Esophagus (tissue), 2 donors: Measurements from ENCODE around the gene BCOR. TPM values are rescaled to one million over a fixed set of nuclear protein-coding genes. Genes with fewer than 3 reads are reported as not detected.

Source experiments
- H3K27ac ChIP-seq, 2 donors: one replicate each; pipeline ENCODE4 v1.5.1; 2013; ENCODE audit warnings: low read depth in 2 of 2, mild to moderate bottlenecking in 2 of 2, inconsistent platforms in 1 of 2, low read length in 1 of 2, moderate library complexity in 1 of 2
- H3K27me3 ChIP-seq, 2 donors: one replicate each; pipeline ENCODE4 v1.6.1; 2013; ENCODE audit warnings: low read length in 2 of 2, control low read depth in 1 of 2, mild to moderate bottlenecking in 1 of 2; ENCODE audit not compliant: insufficient read depth in 2 of 2, control insufficient read depth in 1 of 2
- H3K36me3 ChIP-seq, 2 donors: one replicate each; pipeline ENCODE4 v1.6.1; 2013; ENCODE audit warnings: low read length in 1 of 2; ENCODE audit not compliant: control insufficient read depth in 2 of 2, insufficient read depth in 2 of 2
- H3K4me1 ChIP-seq, 2 donors: one replicate each; pipeline ENCODE4 v1.6.1; 2013; ENCODE audit warnings: low read length in 1 of 2; ENCODE audit not compliant: control insufficient read depth in 2 of 2, insufficient read depth in 2 of 2
- H3K4me3 ChIP-seq, 2 donors: one replicate each; pipeline ENCODE4 v1.5.1; 2013; ENCODE audit warnings: low read length in 2 of 2, mild to moderate bottlenecking in 2 of 2, low read depth in 1 of 2, moderate library complexity in 1 of 2
- H3K9me3 ChIP-seq, 2 donors: one replicate each; pipeline ENCODE4 v1.6.1; 2013; ENCODE audit warnings: mild to moderate bottlenecking in 2 of 2, low read depth in 1 of 2, low read length in 1 of 2, moderate library complexity in 1 of 2; ENCODE audit not compliant: control insufficient read depth in 2 of 2, insufficient read depth in 1 of 2
- WGBS, 2 donors: extraction: QIAGEN DNeasy Blood & Tissue Kit; methylation state at CpG; one replicate each; pipeline ENCODE4 v1.1.7; 2013; 5-methylcytosine and 5-hydroxymethylcytosine counted together
- polyA plus RNA-seq, 2 donors: library from polyadenylated mRNA; stranded (reverse); fragments of 200-250 nt; gene quantifications; one replicate each; pipeline ENCODE4 v1.2.3, GENCODE V29; 2013
- donor health status: healthy with polysubstance abuse.
- donor health status: Bipolar disorder and iron deficiency.

Gene BCOR
- polyA plus RNA-seq, 2 donors: 9.6 to 10.7 TPM

DNA sequence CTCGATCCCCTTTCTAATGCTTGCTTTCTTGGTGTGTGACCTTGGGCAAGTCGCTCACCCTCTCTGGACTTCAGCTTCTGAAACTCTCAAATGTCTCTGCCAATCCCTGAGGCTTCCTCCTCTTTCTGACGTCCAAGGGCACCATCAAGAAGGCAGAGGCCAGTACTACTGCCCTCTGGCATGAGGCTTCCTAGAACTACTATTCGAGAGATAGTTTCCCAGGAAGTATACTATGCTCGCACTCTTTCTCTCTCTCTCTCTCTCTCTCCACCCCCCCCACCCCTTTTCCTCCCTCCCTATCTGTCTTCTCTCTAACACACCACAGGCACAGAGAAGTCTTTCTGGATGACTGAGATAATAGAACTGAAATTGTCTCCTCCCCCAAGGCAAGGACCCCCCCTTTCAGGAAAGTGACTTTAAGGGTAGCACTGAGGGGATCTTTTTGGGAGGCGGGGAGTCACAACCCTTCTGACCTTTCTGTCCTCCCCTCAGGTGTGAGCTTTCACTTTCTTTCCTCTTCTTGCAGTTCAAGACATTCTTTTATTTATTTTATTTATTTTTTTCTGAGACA is 20.0 kb upstream of the BCOR start:
- Histone ChIP-seq H3K4me1 (peaks cover 0 to 5% of the 10 kb centered on the region in 2 donors), H3K27ac (no peak overlapping the region), H3K36me3 (no peaks in the 10 kb centered on the region), H3K4me3 (no peak overlapping the region), H3K27me3 (no peaks in the 10 kb centered on the region), H3K9me3 (no peaks in the 10 kb centered on the region)
- 78 to 80% methylated on average over 6 of the region's 6 CpGs for WGBS, 2 donors

DNA sequence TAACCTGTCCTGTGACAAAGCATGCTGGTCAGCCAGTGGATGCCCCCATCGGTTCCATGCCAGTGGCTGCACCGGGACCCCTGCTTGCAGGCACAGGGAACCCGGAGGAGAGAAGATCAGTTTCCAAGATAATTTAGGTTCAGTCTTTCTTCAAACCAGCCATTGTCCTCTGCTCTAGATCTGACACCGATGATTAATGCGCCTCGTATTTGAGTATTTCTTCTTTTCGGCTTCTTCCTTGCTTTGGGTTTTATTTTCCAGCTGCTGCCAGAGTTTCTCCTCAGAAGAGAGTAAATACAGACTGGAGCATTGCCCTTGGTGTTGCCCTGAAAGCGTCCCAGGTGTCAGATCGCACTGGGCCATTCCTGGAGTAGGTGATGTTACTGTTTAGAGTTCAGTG is 19.2 kb upstream of the BCOR start:
- H3K27ac ChIP-seq: no peak overlapping the region
- H3K9me3 ChIP-seq: no peaks in the 10 kb centered on the region
- peaks cover 0 to 5% of the 10 kb centered on the region in 2 donors for H3K4me1 ChIP-seq
- H3K36me3 ChIP-seq: no peaks in the 10 kb centered on the region
- H3K4me3 ChIP-seq: no peak overlapping the region
- H3K27me3 ChIP-seq: no peaks in the 10 kb centered on the region
- 84 to 87% methylated on average over 9 of the region's 9 CpGs for WGBS, 2 donors

DNA sequence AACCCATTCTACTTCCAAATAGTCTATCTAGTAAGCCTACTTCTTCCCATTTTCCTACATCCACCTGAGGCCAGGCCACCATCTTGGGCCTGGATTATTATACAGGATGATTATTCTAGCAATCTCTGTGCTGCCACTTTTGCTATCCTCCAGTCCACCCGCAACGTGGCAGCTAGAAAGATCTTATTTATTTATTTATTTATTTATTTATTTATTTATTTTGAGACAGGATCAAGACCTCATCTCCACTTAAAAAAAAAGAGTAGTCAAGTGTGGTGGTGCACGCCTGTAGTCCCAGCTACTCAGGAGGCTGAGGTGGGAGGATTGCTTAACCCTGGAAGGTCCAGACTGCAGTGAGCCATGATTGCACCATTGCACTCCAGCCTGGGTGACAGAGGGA is 15.2 kb upstream of the BCOR start:
- no peak overlapping the region for H3K27ac ChIP-seq
- H3K27me3 ChIP-seq: no peaks in the 10 kb centered on the region
- 94 to 97% methylated on average over 3 of the region's 3 CpGs for WGBS, 2 donors
- no peak overlapping the region for H3K4me3 ChIP-seq
- H3K4me1 ChIP-seq: peaks cover 6 to 7% of the 10 kb centered on the region in 2 donors
- H3K36me3 ChIP-seq: no peaks in the 10 kb centered on the region
- no peaks in the 10 kb centered on the region for H3K9me3 ChIP-seq

DNA sequence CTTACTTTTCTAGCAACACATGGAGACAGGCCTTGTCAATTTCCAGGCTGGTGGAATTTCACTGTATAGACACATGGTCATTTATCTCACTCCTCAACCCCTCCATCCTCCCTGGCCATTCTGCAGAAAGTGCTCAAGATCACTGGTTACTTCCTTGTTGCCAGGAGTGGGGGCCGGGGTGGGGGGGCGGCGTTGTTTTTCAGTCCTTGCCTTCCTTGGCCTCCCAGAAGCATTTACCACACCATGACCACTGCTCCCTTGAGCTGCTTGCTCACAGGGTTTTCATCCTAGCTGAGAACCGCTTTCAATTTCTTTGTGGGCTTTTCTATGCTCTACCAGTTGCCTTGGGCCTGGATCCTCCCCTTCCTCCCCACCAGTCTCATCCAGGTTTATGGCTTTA is 14.1 kb upstream of the BCOR start:
- Histone ChIP-seq H3K27ac (no peak overlapping the region), H3K9me3 (no peaks in the 10 kb centered on the region), H3K4me3 (no peak overlapping the region), H3K27me3 (no peaks in the 10 kb centered on the region), H3K36me3 (no peaks in the 10 kb centered on the region), H3K4me1 (peaks cover 6 to 11% of the 10 kb centered on the region in 2 donors)
- WGBS, 2 donors: 64 to 92% methylated on average over 4 of the region's 4 CpGs

DNA sequence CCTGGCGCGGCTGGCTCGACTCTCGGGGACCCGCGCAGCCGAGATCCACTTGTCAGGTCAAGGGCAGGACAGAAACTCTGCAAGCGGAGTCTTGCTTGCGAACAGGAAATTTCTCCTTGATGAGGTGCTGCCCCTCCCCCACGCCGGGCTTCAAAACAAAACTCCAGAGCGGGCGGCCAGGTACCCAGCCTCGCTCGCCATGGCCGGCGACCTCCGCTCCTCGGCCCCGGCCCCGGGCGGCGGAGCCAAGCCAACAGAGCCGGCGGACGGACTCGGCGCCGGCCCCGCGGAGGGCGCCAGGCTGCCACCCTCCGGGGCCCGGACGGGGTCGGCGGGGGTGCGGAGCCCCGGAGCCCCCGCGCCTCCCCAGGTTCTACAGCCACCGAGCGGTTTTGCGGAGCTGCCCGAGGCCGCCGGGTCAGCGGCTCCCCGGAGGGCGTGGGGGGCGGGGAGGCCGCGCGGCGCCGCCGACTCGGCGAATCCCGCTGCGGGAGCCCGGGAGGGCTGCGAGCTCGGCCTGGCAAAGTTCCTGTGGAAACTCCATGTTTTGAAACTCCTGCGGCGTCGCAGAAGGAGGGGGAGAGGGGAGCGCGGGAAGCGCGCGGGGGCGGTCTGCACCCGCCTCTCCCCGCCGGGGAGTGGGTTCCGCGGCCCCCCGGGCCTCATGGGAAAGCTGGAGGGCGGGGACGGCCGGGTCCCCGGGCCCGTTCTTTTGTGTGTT is 11.7 kb upstream of the BCOR start:
- H3K36me3 ChIP-seq: no peaks in the 10 kb centered on the region
- peaks cover 6 to 15% of the 10 kb centered on the region in 2 donors for H3K4me1 ChIP-seq
- H3K9me3 ChIP-seq: no peaks in the 10 kb centered on the region
- peak overlapping the region; percentile 89 to 98 for H3K27ac ChIP-seq
- WGBS, 2 donors: 1 to 7% methylated on average over 56 to 84 of the region's 84 CpGs
- peak overlapping the region; percentile 54 to 59 for H3K4me3 ChIP-seq
- no peaks in the 10 kb centered on the region for H3K27me3 ChIP-seq

DNA sequence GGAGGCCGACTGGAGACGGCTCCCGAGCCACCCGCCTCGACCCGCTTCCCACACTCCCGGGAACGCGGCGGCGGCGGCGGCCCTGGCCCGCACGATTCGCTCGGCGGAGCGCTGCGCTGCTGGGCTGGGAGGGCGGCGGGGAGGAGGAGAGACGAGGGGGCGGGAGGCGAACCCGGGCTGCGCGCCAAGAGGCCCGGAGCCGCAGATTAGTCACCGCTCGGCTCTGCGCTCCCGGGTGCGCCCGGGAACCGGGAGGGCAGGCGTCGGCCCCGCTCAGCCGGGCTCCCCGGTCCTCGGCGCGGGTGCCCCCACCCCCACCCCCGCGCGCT is 11.2 kb upstream of the BCOR start:
- Histone ChIP-seq H3K27ac (peak overlapping the region; percentile 89 to 98), H3K4me3 (peak overlapping the region; percentile 54 to 59), H3K36me3 (no peaks in the 10 kb centered on the region), H3K9me3 (no peaks in the 10 kb centered on the region), H3K4me1 (peaks cover 6 to 15% of the 10 kb centered on the region in 2 donors), H3K27me3 (no peaks in the 10 kb centered on the region)
- 1 to 2% methylated on average over 23 to 48 of the region's 48 CpGs for WGBS, 2 donors

DNA sequence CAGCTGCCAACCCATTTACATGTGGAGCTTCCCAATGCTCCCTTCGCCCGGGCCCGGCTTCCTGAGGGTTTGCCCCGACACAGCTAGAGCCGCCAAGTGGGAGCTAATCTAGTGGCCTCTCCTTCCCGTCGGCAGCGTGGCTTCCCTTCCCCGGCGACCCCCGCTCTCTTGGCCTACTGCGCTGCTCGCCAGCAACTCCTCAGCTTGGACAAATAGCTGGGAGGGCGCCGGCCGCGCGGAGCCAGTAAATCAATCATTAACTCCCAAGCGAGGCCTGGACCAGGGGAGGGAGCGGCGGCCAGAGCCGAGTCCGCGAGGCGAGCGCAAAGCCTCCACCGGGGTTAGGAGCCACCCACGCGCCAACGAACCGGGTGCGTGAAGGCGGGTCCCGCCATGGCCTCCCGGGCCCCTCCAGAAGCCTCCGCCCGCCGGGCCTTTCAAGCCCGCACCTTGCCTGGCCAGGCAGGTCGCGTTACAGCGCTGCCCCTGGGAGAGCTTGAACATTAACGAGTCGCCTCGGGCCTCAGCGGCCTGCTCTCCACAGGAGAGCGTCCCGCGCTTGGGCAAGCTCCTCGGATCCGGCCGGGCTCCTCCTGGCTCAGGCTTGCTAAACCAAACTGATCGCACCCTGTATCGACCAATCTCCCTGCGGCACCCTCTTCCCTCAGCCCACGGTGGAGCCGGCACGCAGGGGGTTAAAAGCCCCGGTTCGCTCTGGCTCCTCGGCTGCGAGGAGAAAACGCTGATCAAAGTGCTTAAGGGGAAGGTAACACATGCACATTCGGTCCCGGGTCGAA is 10.6 kb upstream of the BCOR start:
- H3K27ac ChIP-seq: peak overlapping the region; percentile 89 to 98
- 10 to 17% methylated on average over 58 to 66 of the region's 66 CpGs for WGBS, 2 donors
- H3K4me3 ChIP-seq: peak overlapping the region; percentile 54 to 59
- H3K27me3 ChIP-seq: no peaks in the 10 kb centered on the region
- H3K9me3 ChIP-seq: no peaks in the 10 kb centered on the region
- peaks cover 6 to 15% of the 10 kb centered on the region in 2 donors for H3K4me1 ChIP-seq
- no peaks in the 10 kb centered on the region for H3K36me3 ChIP-seq

DNA sequence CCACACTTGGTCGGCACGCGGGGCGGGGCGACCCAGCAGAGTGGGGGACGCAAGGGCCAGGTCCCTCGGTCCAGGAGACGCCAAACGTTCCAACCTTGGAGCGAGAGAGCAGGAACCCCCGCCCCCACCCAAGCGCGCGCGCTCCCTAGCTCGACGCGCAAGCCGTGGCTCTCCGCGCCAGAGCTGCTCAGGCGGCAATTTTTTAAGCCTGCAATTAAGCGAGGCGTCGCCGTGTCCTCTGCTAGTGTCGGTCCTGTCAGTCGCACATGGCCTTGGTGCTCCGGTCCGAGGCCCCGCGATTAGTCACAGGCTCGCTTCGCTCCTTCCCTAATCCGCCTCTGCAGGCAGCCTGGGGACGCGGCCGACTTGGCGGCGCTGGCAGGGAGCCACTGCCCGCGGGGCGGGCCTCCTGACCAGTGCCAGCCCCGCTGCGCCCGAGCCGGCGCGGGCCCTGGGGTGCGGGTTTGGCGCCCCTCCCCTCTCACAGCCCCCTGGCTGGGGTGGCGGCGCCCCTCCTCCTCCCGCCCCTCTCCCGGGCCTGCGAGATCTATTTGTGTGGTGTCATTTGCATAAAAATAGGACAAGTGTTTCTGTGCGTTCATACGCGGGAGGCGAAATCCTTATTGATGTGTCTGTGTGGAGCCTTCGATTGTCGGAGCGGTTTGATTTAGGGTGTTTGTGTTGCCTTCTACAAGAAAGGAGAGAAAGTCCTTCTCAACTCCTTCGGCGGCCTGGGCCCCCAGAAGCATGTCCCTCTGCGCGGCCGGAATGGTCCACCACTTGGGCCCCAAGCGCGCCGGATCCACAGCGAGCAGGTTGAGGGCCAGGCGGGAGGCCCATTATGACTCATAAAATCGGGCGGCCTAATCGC is 9.8 kb upstream of the BCOR start:
- H3K27ac ChIP-seq: peak overlapping the region; percentile 89 to 98
- no peaks in the 10 kb centered on the region for H3K27me3 ChIP-seq
- H3K4me3 ChIP-seq: peak overlapping the region; percentile 9 to 54
- peaks cover 6 to 15% of the 10 kb centered on the region in 2 donors for H3K4me1 ChIP-seq
- no peaks in the 10 kb centered on the region for H3K36me3 ChIP-seq
- no peaks in the 10 kb centered on the region for H3K9me3 ChIP-seq
- WGBS, 2 donors: 10 to 15% methylated on average over 68 to 76 of the region's 76 CpGs

DNA sequence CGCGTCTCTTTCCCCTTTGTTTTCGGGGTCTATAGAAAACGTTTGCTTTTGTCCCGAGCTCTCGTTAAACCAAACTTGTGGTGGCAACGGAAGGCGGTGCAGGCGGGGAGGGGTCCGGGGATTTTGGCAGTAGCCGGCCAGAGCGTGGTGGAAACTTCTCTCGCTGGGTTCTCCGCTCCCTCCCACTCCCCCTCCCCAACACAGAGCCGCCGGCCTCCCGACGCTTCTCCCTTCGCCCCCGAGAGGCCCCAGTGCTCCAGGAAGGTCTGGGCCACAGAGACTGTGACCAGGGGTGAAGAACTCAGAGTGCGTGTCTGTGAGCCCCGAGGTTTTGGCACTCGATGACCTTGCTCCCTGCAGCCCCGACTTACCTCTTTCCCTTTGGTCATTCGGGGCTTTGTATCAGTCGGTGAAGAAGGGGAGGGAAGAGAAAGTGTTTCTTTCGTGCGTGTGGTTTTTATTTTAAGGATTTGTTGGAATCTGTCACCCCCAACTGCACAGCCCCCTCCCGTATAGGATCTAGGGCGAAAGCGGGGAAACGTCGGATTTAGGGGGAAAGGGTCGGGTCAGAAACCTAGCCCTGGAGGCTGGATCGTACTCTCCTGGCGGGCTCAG is 9.0 kb upstream of the BCOR start:
- H3K36me3 ChIP-seq: no peaks in the 10 kb centered on the region
- H3K4me1 ChIP-seq: peaks cover 6 to 15% of the 10 kb centered on the region in 2 donors
- H3K27me3 ChIP-seq: no peaks in the 10 kb centered on the region
- 2 to 10% methylated on average over 36 of the region's 36 CpGs for WGBS, 2 donors
- H3K4me3 ChIP-seq: peak overlapping the region; percentile 37 to 54
- peak overlapping the region; percentile 67 to 84 for H3K27ac ChIP-seq
- no peaks in the 10 kb centered on the region for H3K9me3 ChIP-seq
